ENCODE measurements around the gene PKD1.
"Not testable (repeated sequence)": the region's sequence is repeated elsewhere in the genome, so short reads cannot be mapped to it uniquely, and the experiment has no call there.

PKD1 gene

GRCh38 chr16:2105769-2106168 lies 29.9 kb downstream of the PKD1 start:
- DNase-seq, result not testable (repeated sequence)

DNA sequence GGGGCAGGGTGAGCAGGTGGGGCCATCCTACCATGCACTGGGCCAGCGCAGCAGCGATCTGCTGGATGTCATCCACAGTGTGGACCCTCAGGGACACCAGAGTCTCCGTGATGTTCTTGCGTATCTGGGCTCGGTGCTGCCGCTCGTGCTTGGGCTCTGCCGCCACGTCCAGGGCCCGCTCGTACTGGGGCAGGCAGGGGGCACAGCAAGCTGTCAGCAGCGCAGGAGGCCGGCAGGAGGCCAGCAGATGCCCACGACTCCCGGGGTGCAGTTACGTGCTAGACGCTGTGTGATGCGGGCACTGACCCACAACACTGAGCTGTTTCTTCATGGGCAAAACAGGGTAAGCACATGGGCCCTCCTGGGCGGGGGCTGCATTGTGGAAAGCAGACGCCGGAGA lies 30.4 kb downstream of the PKD1 start:
- not testable (repeated sequence) for DNase-seq

- not testable (repeated sequence) for DNase-seq
Measured at GRCh38 chr16:2104464-2104863, 31.2 kb downstream of the PKD1 start.

GRCh38 chr16:2102471-2102870 lies 33.2 kb downstream of the PKD1 start:
- no peak for DNase-seq

DNA sequence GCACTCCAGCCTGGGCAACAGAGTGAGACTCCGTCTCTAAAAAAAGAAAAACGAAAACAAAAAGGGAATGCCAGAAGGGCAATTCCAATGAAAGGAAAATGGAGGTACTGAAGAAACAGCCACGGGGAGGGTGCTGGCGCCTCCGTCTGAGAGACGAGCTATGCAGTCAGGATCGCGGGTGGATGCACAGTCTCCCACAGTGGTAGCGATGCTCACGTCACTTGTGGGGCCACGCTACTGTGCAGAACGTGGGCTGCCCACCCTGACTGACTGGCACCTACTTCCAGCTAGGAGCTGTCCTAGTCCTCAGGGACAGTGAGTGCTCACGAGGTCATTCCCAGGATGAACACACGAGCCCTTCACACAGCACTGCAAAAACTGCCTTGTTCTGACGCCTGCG lies 34.1 kb downstream of the PKD1 start:
- not testable (repeated sequence) for DNase-seq

DNA sequence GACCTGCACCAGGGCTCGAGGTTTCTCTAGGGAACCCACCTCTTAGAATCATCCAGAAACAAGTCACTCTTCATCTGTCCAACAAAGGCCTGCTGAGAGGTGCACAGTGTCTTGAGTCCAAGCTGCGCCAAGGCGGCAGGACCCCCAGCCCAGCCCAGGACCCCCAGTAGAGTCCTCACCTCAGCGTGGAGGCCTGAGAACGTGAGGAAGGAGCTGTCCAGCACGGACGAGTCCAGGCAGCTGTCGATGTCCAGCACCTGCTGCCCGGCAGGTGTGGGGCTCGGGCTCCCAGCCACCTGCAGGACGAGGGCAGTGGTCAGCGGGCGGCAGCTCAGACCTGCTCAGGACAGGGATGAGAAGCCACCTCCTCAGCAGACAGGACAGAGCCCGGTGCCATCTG lies 38.0 kb downstream of the PKD1 start:
- DNase-seq, result not testable (repeated sequence)

- no peak for DNase-seq
Measured at GRCh38 chr16:2096853-2097595, 38.7 kb downstream of the PKD1 start.

GRCh38 chr16:2095918-2096582 lies 39.6 kb downstream of the PKD1 start:
- DNase-seq, result no peak

- no peak for DNase-seq
Measured at GRCh38 chr16:2095315-2095853, 40.3 kb downstream of the PKD1 start.

DNA sequence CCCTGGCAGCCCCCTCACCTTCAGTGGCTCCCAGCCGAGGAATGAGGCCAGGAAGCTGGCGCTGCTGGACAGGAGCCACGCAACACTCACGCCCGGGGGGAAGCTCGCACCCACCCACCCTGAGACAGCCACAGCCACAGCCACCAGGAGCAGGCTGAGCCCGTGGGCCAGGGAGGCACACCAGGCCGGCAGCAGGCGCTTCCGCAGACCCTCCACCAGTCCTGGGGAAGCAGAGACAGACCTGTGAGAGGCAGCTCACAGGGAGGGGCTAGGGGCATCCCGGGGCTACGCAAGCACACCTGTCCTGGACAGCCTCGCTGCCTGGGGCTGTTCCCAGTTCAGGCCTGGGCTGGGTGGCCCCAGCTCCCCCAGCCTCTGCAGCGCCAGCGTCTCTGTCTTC lies 41.9 kb downstream of the PKD1 start:
- DNase-seq, result no peak

DNA sequence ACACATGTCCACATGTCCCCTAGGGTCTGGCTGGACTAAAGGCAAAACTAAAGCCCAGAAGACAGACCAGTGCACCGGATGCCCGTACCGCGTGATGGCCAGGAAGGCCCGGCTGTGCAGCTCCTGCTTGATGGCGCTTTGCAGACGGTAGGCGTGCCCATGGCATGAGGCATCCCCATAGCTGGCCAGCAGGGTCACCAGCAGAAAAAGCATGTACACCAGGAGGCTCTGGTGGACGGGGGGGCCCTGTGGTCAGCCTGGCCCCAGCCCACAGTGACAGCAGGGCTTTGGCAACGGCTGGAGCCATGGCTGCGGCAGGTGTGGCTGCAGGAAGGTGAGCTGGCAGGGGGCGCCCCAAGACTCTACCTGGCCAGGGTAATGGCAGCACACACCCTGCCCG lies 42.8 kb downstream of the PKD1 start:
- DNase-seq, result no peak

- no peak for DNase-seq
Measured at GRCh38 chr16:2092256-2092620, 43.5 kb downstream of the PKD1 start.

- no peak for DNase-seq
Measured at GRCh38 chr16:2091547-2092255, 44.0 kb downstream of the PKD1 start.

DNA sequence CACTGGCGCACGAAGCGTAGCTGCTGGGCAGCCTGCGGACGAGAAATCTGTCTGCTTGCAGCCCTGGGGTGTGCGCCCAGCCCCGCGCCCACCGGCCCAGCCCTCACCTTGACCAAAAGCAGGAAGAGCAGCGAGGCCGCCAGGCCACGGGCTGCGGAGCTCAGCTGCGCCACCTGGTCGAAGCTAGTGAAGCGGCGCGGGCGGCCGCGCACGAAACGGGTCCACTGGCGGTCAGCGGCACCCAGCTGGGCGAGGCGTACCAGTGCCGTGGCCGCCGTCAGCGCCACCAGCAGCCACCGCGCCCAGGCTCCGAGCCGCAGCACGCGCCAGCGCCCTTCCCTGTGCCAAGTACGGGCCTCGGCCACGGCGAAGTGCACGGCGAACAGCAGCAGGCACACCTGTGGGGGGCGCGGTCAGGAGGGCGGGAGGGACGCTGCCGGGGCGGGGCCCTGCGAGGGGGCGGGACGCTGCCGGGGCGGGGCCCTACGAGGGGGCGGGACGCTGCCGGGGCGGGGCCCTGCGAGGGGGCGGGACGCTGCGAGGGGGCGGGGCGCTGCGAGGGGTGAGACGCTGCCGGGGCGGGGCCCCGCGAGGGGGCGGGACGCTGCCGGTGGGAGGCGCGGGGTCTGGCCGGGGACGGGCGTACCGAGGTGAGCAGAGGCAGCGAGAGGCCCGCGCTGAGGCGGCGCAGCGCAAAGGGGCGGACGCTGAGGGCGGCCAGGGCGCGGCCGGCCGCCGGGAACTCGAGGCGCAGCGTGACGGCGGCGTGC lies 44.7 kb downstream of the PKD1 start:
- DNase-seq, result no peak

DNA sequence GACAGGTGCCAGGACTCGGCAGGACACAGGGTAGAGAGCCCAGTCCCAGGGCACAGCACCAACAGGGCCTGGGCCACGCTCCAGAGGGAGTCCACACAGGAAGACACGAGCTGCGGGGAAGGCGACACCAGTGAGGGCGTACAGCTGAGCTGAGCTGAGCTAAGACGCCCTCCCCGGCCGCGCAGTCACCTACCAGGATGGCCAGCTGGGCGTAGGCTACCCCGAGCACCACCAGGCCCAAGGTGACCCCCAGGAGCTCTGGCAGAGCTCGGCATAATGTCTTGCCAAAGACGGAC lies 45.3 kb downstream of the PKD1 start:
- DNase-seq, result no peak

GRCh38 chr16:2089706-2090480 lies 45.8 kb downstream of the PKD1 start:
- no peak for DNase-seq

GRCh38 chr16:2088759-2089358 lies 46.8 kb downstream of the PKD1 start:
- DNase-seq, result no peak

GRCh38 chr16:2087748-2088631 lies 47.7 kb downstream of the PKD1 start:
- DNase-seq, result no peak

DNA sequence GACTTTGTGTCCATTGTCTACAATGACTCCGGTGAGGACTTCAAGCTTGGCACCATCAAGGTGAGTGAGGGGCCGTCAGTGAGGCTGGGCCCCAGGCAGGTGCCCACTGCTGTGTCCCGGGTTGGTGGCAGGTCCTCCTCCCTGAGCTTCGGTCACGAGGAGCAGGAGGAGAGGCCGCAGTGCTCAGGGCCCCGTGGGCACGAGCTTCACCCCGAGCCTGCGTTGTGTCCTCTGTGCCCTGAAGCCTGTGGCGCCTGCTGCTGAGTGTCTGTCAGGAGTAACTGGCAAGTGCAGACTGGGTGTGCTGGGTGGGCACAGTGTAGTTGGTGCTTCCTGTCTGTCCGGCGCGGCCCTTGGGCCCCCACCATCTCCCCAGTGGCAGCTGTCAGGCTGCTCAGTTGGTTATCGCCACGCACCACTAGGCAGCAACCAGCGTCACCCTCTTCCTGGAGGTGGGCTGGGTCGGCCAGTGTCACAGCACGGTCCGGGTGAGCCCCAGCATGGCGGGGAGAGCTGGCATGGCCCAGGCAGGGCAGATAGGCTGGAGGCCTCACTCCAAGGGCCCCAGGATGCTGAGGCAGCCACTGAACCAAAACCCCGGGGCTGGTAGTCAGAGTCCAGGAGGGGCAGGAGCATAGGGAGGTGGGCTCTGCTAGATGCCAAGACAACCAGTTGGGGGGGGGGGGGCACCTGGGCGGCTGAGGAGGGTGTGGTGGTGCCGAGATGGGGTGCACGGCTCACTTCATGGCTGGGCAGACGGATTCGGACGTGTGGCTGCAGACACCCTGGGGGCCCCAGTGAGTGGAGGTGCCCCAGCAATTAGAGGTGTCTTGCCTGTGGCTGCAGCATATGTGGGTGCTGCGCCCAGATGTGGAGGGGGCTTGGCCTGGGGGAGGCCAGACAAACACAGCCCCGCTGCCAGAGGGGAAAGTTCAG lies 48.6 kb downstream of the PKD1 start:
- DNase-seq, result no peak

Data from RPMI8226 (cell line).